Measurements from ENCODE around the gene RPL3.
A peak's percentile ranks its signal among the peaks of the same experiment; 100 is the strongest.
"Not testable (repeated sequence)": the region's sequence is repeated elsewhere in the genome, so short reads cannot be mapped to it uniquely, and the experiment has no call there.

RPL3 gene

DNA sequence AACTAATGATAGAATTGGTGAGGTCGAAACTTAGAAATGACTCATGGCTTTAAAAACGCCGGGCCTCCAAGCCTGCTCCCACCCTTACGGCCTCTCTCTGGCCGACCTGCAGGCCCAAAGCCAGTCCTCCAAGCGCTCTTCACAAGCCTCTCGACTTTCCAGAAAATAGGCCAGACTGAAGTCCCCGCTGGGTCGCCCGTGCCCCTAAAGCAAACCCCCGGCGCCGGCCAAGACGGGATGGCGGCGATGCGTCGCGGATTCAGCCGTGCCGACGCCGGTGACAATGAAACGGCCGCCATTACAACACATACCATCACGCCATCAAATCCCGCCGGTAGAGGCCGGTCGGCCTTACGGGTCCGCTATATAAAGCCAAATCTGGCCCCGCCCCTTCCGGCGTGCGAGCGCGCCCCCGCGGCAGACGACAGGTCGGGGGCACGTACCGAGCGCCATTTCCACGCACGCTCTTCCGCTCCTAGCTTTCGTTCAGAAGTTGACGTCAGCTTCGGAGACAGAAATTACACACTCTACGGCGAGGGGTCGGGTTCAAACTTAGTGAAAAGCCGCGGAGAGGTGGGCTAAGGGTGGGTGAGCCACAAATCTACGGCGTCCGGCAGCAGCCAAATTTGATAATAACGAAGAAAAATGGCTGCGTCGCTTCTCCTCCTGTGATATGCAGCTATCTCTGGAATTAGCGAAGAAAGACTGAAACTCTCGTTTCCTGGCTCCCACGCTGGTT is at the start of gene RPL3:
Gene RPL3 (minus strand): TSS at position 340 of the 739 bp plus-strand sequence. CDS start 26 bp downstream, at position 314.
- peak; percentile 92 for DNase-seq (ENCODE audit: low read depth)

- DNase-seq (ENCODE audit: low read depth) = no peak
Measured at GRCh38 chr22:39369186-39369585, 49.8 kb upstream of the RPL3 start.

DNA sequence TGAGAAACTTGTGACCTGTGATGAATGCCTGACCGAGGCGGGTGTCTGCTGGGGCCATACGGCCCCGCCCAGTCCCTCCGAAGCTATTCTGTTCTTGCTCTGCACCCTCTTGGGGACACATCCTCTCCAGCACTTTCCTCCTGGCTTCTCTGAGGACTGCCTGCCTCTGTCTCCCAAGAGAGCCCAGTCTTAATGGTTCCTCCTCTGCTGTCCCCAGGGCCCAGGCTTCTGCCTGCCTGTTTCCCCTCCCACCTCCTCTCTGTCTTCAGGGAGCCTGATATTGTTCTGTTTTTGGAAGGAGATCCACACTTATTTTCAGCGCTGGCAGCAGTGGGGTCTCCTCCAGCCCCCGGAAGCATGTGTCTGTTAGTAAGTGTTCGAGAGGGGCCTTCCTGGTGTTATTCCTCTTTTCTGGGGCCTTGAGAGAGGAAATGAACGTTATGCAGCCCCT is 49.1 kb upstream of the RPL3 start:
- no peak for DNase-seq (ENCODE audit: low read depth)

GRCh38 chr22:39367035-39367434 is 47.6 kb upstream of the RPL3 start:
- no peak for DNase-seq (ENCODE audit: low read depth)

- no peak for DNase-seq (ENCODE audit: low read depth)
Measured at GRCh38 chr22:39365492-39365780, 46.0 kb upstream of the RPL3 start.

GRCh38 chr22:39364714-39365491 is 45.5 kb upstream of the RPL3 start:
- DNase-seq (ENCODE audit: low read depth) = no peak

DNA sequence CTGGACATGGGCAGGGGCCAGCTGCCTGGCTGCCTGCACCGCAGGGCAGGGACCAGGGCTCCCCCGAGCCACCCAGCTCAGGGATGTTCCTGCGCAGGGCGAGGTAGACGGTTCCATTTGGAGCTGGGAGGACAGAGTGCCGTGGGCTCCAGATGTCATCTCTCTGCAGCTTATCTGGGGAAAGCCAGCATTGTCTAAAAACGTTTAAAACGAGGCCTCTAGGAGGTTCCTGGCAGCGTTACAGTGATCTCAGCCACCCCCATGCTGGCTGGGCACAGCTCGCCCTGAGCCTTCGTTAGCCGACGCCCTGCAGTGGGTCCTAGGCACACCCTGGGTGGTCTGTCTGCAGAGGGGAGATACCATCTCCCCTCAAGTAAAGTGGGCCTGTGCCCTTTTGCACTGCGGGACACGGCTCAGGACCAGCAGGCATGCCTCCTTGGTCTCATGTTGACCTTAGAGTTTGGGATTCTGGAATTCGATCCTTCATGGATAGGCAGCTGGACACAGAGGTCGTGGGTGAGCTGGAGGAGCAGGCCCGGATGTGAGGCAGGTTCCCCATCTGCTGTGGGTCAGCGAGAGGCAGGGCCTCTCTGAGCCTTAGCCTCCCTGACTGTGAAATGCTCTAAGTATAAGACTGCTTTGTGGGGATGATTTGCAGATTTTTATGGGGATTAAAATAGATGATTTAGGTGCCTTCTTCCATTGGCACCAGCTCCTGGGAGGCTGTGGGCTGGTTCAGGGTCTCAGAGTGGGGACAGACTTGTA is 44.5 kb upstream of the RPL3 start:
- no peak for DNase-seq (ENCODE audit: low read depth)

DNA sequence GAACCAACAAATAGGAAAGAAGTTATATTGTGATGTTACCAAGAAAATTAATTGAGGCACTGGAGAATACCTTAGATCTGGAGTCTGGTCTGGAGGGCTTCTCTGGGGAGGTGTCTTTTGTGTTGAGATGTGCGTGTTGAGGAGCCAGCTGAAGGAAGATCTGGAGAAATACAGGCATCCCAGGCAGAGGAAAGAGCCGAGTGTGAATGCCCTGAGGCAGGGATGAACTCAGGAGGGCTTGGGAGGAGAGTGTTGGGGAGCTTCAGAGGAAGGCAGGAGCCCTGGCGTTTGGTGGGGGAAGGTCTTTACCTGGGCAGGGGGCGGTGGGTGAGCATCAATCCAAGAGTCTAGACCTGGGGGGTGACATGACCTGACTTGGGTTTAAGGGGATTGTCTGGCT is 43.5 kb upstream of the RPL3 start:
- no peak for DNase-seq (ENCODE audit: low read depth)

DNA sequence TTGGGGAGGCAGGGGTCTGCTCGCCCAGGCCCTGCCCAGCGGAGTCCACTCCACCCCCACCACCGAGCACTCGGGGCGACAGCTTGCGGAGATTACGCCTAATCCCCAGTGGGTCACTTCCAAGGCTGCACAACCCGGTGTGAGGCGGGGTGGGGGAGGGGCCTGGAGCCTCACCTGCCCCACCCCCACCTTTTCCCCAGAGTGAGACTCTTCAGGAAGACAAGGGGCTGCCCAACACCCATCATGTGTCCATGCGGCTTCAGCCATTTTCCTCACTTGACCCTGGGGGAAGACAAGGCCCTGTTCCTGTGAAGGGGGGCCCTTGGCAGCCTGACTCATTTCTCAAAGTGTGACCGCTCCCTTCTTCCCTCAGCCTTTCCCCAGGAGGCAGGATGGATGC is 42.8 kb upstream of the RPL3 start:
- DNase-seq (ENCODE audit: low read depth) = no peak

DNA sequence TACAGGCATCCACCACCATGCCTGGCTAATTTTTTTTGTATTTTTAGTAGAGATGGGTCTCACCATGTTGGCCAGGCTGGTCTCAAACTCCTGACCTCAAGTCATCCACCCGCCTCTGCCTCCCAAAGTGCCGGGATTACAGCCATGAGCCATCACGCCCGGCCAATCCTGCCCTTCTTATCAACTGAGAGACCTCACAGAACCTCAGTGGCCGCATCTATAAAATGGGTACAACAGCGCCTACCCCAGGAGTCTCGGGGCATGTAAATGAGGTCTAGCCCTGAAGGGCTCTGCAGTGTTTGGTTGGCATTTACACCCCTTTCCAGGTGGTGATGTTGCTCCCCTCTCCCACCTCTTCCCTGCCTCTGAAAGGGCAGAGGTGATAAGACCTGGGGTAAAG is 42.1 kb upstream of the RPL3 start:
- no peak for DNase-seq (ENCODE audit: low read depth)

- no peak for DNase-seq (ENCODE audit: low read depth)
Measured at GRCh38 chr22:39360674-39361413, 41.4 kb upstream of the RPL3 start.

DNA sequence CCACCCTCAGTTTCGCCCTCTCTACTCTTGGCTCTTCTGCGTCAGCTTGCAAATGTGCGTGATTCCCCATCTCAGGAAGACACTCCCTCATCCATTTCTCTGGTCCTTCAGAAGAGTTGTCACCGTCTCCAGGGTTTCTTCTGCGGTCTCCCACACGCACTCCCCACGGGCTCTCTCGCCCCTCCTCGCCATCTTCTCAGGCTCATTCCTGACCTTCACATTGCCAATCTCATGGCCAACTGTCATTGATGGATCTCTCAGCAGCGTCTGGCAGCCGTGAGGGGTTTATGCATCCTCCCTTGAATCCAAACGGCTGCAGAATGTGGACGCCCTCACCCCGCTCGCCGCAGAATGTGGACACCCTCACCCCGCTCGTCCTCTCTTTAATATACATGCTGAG is 40.8 kb upstream of the RPL3 start:
- DNase-seq (ENCODE audit: low read depth) = no peak

DNA sequence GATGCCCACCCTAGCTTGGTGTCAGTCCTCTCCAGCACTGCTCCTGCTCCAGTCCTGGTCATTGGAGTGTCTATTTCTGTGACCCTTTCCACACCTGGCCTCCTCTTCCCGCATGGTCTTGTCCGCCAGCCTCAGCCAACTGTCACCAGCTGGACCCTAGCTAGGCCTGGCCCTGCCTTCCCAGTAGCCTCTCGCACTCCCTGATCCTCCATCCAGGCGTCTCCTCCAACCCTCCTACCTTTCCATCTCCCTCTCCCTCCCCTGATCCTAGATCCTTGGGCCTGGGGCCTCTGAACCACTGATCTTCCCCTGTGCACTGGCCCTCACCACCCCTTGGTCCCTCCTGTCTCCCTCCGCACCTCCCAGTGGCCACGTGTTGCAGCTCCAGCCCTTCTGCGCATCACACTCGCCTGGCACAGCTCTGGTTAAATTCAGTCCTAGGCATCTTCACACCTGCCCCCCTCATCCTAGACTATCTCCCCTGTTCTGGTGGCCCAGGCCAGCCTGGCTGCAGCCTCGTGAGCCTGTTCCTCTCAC is 40.3 kb upstream of the RPL3 start:
- DNase-seq (ENCODE audit: low read depth) = no peak

GRCh38 chr22:39358197-39358596 is 38.8 kb upstream of the RPL3 start:
- DNase-seq (ENCODE audit: low read depth) = not testable (repeated sequence)

DNA sequence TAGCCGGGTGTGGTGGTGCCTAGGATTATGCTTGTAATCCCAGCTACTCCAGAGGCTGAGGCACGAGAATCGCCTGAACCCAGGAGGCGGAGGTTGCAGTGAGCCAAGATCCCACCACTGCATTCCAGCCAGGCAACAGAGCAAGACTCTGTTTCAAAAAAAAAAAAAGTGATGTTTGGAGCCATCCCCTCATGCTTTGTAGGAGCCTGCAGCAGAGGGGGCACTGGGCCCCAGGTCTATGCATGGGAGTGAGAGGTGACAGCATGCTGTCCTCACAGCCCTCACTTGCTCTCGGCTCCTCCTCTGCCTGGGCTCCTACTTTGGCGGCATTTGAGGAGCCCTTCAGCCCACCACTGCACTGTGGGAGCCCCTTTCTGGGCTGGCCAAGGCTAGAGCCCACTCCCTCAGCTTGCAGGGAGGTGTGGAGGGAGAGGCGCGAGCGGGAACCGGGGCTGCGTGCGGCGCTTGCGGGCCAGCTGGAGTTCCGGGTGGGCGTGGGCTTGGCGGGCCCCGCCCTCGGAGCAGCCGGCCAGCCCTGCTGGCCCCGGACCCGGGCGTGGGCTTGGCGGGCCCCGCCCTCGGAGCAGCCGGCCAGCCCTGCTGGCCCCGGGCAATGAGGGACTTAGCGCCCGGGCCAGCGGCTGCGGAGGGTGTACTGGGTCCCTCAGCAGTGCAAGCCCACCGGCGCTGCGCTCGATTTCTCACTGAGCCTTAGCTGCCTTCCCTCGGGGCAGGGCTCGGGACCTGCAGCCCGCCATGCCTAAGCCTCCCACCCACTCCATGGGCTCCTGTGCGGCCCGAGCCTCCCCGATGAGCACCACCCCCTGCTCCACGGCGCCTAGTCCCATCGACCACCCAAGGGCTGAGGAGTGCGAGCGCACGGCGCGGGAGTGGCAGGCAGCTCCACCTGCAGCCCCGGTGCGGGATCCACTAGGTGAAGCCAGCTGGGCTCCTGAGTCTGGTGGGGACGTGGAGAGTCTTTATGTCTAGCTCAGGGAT is 38.0 kb upstream of the RPL3 start:
- not testable (repeated sequence) for DNase-seq (ENCODE audit: low read depth)

DNA sequence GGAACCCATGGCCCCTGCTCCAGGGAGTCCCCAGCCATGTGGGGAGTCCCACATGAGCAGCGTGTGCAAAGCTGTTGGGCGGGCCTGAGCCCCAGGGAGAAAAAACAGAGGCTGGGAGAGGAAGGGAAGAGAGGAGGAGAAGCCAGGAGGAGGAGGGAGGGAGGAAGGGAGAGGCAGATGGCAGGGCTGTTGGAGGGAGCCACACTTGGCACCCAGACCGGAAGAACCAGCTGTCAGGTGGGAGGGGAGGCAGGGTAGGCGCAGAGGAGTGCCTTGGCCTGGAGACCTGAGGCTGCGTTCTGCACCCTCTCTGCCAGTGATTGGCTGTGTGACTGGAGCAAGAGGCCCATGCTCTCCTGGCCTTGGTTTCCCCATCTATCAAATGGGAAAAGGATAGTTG is 37.0 kb upstream of the RPL3 start:
- no peak for DNase-seq (ENCODE audit: low read depth)

GRCh38 chr22:39355805-39356204 is 36.4 kb upstream of the RPL3 start:
- DNase-seq (ENCODE audit: low read depth) = not testable (repeated sequence)

- no peak for DNase-seq (ENCODE audit: low read depth)
Measured at GRCh38 chr22:39355080-39355479, 35.7 kb upstream of the RPL3 start.

DNA sequence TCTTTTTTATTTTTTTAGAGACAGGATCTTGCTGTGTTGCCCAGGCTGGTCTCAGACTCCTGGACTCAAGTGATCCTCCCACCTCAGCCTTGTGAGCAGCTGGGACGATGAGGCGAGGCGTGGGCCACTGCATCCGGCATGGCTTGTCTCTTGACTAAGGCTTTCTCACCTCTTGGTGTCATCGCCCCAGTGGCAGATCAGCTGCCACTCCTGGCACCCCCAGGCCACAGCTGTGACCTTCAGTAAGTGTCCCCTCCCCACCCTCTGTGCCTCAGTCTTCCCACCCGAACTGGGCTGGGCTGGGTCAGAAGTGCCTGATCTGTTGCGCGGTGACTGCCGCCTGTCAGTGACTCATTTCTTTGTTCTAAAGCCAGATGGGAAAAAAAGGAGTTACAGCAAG is 33.9 kb upstream of the RPL3 start:
- no peak for DNase-seq (ENCODE audit: low read depth)

- DNase-seq (ENCODE audit: low read depth) = no peak
Measured at GRCh38 chr22:39352306-39352891, 33.0 kb upstream of the RPL3 start.
